Choroid plexus epithelial cell (primary cell): ENCODE measurements around the gene GLRX.
"Not testable (repeated sequence)": the region's sequence is repeated elsewhere in the genome, so short reads cannot be mapped to it uniquely, and the experiment has no call there.

Experiments used
- DNase-seq: peaks from one replicate; pipeline ENCODE4 v3.0.0-alpha.2; 2010; ENCODE audit warnings: low read depth
- H3K4me3 ChIP-seq: 2 replicates; pipeline ENCODE4 v1.5.1; 2011; ENCODE audit warnings: low read depth, mild to moderate bottlenecking, control low read depth, low read length, moderate library complexity
- CTCF ChIP-seq: conservative IDR thresholded peaks from 2 replicates; pipeline ENCODE4 v1.5.1; 2011; ENCODE audit warnings: low read depth, mild to moderate bottlenecking, control low read depth, inconsistent platforms, low read length, moderate library complexity

The GLRX gene

GRCh38 chr5:95812074-95812471, 10.5 kb downstream of the GLRX start:
- H3K4me3 ChIP-seq = no peak overlapping the region
- peak; percentile 70 for DNase-seq
- TF ChIP-seq CTCF = no peak

GRCh38 chr5:95811461-95812073, 11.0 kb downstream of the GLRX start:
- not testable (repeated sequence) for DNase-seq, H3K4me3 ChIP-seq

GRCh38 chr5:95811126-95811423, 11.5 kb downstream of the GLRX start:
- not testable (repeated sequence) for H3K4me3 ChIP-seq
- DNase-seq = peak; percentile 39

- no peak overlapping the region for H3K4me3 ChIP-seq
- peak; percentile 53 for DNase-seq
- no peak for TF ChIP-seq CTCF
Observed at GRCh38 chr5:95810305-95811125, 12.0 kb downstream of the GLRX start.

- TF ChIP-seq CTCF = no peak
- no peak overlapping the region for H3K4me3 ChIP-seq
- peak; percentile 48 for DNase-seq
Observed at GRCh38 chr5:95809414-95809960, 13.0 kb downstream of the GLRX start.

GRCh38 chr5:95808686-95809413, 13.7 kb downstream of the GLRX start:
- TF ChIP-seq CTCF = no peak
- DNase-seq = peak; percentile 87
- H3K4me3 ChIP-seq = no peak overlapping the region

- H3K4me3 ChIP-seq = no peak overlapping the region
- DNase-seq = no peak
- TF ChIP-seq CTCF = no peak
Observed at GRCh38 chr5:95808013-95808685, 14.4 kb downstream of the GLRX start.
